Measurements from ENCODE around the gene XG.
A peak's percentile ranks its signal among the peaks of the same experiment; 100 is the strongest.
"Not testable (repeated sequence)": the region's sequence is repeated elsewhere in the genome, so short reads cannot be mapped to it uniquely, and the experiment has no call there.

XG gene

DNA sequence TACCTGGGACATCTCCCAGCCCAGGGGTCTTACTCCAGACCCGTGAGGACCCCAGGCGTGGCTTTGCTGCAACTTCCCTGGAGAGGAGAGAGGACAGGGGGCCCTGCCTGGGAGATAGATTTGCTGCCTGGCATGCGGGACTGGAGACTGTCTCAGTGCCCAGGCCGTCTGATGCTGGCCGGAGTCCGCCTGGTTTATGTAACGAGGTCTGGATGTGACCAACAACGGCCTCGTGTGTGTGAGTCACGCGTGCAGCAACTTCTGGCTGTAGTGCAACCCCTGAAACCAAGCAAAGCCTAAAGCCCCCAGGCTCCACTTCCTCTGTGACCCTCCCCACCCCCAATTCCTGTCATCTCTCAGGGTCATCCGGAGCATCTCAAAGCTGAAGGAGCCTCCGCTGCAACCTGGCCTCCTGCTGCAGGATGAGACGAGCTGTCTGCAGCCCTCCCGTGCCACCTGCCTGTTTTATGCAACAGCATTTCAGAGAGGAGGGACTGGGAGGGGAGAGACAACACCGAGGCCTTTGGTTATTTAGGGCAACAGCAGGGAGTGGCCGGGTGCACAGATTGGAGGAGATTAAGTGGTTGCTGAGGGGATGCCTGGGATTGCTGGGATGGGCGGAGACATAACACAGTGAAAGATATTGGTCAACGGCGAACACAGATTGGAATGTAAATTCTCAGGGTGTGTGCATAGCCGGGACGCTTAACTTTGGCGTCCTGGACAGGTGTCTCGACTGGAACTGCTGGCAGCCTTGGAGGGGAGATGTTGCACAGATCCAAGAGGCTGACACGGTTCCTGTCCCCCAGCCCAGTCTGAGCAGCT lies 16.0 kb downstream of the XG start:
- TF ChIP-seq OSR1 (CRISPR knock-in tag; IDR thresholded peaks at IDR 0.05) (no peak), ZNF8 (CRISPR knock-in tag; IDR thresholded peaks at IDR 0.05) (no peak), ARNTL (CRISPR knock-in tag; IDR thresholded peaks at IDR 0.05; ENCODE audit: borderline replicate concordance, low read depth) (no peak), ZFP3 (CRISPR knock-in tag; IDR thresholded peaks at IDR 0.05) (no peak), TOX (CRISPR knock-in tag; IDR thresholded peaks at IDR 0.05; ENCODE audit: borderline replicate concordance) (no peak), PPARA (CRISPR knock-in tag; IDR thresholded peaks at IDR 0.05; ENCODE audit: borderline replicate concordance) (no peak), GLIS3 (CRISPR knock-in tag; IDR thresholded peaks at IDR 0.05) (no peak)
- TF ChIP-seq, protein P1, sequence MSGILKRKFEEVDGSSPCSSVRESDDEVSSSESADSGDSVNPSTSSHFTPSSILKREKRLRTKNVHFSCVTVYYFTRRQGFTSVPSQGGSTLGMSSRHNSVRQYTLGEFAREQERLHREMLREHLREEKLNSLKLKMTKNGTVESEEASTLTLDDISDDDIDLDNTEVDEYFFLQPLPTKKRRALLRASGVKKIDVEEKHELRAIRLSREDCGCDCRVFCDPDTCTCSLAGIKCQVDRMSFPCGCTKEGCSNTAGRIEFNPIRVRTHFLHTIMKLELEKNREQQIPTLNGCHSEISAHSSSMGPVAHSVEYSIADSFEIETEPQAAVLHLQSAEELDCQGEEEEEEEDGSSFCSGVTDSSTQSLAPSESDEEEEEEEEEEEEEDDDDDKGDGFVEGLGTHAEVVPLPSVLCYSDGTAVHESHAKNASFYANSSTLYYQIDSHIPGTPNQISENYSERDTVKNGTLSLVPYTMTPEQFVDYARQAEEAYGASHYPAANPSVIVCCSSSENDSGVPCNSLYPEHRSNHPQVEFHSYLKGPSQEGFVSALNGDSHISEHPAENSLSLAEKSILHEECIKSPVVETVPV (CRISPR knock-in tag; IDR thresholded peaks at IDR 0.05): no peak
- TF ChIP-seq, protein P2, sequence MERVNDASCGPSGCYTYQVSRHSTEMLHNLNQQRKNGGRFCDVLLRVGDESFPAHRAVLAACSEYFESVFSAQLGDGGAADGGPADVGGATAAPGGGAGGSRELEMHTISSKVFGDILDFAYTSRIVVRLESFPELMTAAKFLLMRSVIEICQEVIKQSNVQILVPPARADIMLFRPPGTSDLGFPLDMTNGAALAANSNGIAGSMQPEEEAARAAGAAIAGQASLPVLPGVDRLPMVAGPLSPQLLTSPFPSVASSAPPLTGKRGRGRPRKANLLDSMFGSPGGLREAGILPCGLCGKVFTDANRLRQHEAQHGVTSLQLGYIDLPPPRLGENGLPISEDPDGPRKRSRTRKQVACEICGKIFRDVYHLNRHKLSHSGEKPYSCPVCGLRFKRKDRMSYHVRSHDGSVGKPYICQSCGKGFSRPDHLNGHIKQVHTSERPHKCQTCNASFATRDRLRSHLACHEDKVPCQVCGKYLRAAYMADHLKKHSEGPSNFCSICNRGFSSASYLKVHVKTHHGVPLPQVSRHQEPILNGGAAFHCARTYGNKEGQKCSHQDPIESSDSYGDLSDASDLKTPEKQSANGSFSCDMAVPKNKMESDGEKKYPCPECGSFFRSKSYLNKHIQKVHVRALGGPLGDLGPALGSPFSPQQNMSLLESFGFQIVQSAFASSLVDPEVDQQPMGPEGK (CRISPR knock-in tag; IDR thresholded peaks at IDR 0.05; ENCODE audit: borderline replicate concordance): no peak
- TF ChIP-seq, protein P3, sequence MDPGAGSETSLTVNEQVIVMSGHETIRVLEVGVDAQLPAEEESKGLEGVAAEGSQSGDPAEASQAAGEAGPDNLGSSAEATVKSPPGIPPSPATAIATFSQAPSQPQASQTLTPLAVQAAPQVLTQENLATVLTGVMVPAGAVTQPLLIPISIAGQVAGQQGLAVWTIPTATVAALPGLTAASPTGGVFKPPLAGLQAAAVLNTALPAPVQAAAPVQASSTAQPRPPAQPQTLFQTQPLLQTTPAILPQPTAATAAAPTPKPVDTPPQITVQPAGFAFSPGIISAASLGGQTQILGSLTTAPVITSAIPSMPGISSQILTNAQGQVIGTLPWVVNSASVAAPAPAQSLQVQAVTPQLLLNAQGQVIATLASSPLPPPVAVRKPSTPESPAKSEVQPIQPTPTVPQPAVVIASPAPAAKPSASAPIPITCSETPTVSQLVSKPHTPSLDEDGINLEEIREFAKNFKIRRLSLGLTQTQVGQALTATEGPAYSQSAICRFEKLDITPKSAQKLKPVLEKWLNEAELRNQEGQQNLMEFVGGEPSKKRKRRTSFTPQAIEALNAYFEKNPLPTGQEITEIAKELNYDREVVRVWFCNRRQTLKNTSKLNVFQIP (CRISPR knock-in tag; IDR thresholded peaks at IDR 0.05; ENCODE audit: borderline replicate concordance, low read depth): no peak
- ATAC-seq: peak; percentile 60; the same call in 2 of the 3 replicates

DNA sequence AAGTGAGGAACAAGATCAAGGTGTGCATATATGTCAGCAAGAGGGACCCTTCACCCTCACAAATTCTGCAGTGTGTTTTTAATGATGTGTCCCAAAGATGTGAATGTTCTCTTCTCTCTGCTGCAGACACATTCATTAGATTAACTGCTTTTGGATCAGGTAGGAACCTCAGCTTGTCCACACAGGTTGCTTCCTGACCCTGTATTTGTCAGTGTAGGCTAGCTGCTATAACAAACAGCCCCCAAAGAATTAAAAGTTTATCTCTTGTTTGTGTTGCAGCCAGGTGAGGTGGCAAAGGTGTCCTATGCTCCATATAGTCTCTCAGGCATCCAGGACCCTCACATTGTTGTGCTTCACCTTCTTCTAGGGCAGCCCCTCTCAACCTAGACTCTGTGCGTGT lies 17.8 kb downstream of the XG start:
- no peak for ATAC-seq
- TF ChIP-seq ZNF565 (CRISPR knock-in tag; conservative IDR thresholded peaks at IDR 0.05; ENCODE audit: low read depth) (no peak), ZNF70 (CRISPR knock-in tag; IDR thresholded peaks at IDR 0.05) (no peak), ZC3H10 (CRISPR knock-in tag; IDR thresholded peaks at IDR 0.05) (no peak), TOX (CRISPR knock-in tag; IDR thresholded peaks at IDR 0.05; ENCODE audit: borderline replicate concordance) (no peak), CSDC2 (CRISPR knock-in tag; IDR thresholded peaks at IDR 0.05) (no peak), TCF4 (CRISPR knock-in tag; IDR thresholded peaks at IDR 0.05; ENCODE audit: borderline replicate concordance) (no peak), RARB (CRISPR knock-in tag; IDR thresholded peaks at IDR 0.05) (no peak), PPARA (CRISPR knock-in tag; IDR thresholded peaks at IDR 0.05; ENCODE audit: borderline replicate concordance) (no peak), ISL1 (CRISPR knock-in tag; IDR thresholded peaks at IDR 0.05) (no peak), ZFP30 (CRISPR knock-in tag; IDR thresholded peaks at IDR 0.05) (no peak), OSR1 (CRISPR knock-in tag; IDR thresholded peaks at IDR 0.05) (no peak), ARNTL (CRISPR knock-in tag; IDR thresholded peaks at IDR 0.05; ENCODE audit: borderline replicate concordance, low read depth) (no peak), ZFP3 (CRISPR knock-in tag; IDR thresholded peaks at IDR 0.05) (no peak)
- TF ChIP-seq, protein P4, sequence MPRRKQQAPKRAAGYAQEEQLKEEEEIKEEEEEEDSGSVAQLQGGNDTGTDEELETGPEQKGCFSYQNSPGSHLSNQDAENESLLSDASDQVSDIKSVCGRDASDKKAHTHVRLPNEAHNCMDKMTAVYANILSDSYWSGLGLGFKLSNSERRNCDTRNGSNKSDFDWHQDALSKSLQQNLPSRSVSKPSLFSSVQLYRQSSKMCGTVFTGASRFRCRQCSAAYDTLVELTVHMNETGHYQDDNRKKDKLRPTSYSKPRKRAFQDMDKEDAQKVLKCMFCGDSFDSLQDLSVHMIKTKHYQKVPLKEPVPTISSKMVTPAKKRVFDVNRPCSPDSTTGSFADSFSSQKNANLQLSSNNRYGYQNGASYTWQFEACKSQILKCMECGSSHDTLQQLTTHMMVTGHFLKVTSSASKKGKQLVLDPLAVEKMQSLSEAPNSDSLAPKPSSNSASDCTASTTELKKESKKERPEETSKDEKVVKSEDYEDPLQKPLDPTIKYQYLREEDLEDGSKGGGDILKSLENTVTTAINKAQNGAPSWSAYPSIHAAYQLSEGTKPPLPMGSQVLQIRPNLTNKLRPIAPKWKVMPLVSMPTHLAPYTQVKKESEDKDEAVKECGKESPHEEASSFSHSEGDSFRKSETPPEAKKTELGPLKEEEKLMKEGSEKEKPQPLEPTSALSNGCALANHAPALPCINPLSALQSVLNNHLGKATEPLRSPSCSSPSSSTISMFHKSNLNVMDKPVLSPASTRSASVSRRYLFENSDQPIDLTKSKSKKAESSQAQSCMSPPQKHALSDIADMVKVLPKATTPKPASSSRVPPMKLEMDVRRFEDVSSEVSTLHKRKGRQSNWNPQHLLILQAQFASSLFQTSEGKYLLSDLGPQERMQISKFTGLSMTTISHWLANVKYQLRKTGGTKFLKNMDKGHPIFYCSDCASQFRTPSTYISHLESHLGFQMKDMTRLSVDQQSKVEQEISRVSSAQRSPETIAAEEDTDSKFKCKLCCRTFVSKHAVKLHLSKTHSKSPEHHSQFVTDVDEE (CRISPR knock-in tag; IDR thresholded peaks at IDR 0.05): no peak
- TF ChIP-seq, protein P3 (CRISPR knock-in tag; IDR thresholded peaks at IDR 0.05; ENCODE audit: borderline replicate concordance, low read depth): no peak
- TF ChIP-seq, protein P5, sequence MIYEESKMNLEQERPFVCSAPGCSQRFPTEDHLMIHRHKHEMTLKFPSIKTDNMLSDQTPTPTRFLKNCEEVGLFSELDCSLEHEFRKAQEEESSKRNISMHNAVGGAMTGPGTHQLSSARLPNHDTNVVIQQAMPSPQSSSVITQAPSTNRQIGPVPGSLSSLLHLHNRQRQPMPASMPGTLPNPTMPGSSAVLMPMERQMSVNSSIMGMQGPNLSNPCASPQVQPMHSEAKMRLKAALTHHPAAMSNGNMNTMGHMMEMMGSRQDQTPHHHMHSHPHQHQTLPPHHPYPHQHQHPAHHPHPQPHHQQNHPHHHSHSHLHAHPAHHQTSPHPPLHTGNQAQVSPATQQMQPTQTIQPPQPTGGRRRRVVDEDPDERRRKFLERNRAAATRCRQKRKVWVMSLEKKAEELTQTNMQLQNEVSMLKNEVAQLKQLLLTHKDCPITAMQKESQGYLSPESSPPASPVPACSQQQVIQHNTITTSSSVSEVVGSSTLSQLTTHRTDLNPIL (CRISPR knock-in tag; IDR thresholded peaks at IDR 0.05; ENCODE audit: low read depth): no peak
- TF ChIP-seq, protein P2 (CRISPR knock-in tag; IDR thresholded peaks at IDR 0.05; ENCODE audit: borderline replicate concordance): no peak
- TF ChIP-seq, protein P1 (CRISPR knock-in tag; IDR thresholded peaks at IDR 0.05): no peak

DNA sequence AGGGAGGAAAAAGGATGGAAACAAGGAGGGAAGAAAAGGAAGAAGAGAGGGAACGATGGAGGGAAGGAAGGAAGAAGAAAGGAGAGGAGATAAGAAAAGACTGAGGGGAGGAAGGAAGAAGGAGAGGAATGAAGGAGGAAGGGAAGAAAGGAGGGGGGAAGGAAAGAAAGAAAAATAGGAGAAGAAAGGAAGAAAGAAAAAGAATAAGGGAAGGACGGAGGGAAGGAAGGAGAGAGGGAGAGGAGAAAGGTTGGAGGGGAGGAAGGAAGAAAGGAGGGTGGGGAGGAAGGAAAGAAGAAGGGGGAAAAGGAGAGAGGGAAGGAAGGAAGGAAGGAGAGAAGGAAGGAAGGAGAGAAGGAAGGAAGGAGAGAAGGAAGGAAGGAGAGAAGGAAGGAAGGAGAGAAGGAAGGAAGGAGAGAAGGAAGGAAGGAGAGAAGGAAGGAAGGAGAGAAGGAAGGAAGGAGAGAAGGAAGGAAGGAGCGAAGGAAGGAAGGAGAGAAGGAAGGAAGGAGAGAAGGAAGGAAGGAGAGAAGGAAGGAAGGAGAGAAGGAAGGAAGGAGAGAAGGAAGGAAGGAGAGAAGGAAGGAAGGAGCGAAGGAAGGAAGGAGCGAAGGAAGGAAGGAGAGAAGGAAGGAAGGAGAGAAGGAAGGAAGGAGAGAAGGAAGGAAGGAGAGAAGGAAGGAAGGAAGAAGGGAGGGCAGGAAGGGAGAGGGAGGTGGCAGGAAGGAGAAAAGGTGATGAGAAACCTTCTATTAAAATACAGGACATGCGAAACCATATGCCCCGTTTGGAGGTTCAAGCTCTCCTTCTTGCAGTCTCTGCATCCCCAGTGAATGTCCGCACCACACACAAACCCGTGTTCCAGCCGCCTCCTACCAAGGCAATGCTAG lies 21.6 kb downstream of the XG start:
- ATAC-seq: not testable (repeated sequence)

Measured in SK-N-SH treated with all-trans-retinoic acid at 6 μM for 48 hours (cell line).